HepG2 (cell line): ENCODE data around the gene TTC29. TPM values are rescaled to one million over a fixed set of nuclear protein-coding genes. Genes with fewer than 3 reads are reported as not detected.

Experiments
- ATAC-seq: fragments of 200-7000 bp; cut with Tn5 transposase; 3 replicates; pipeline ENCODE4 v1.9.1; 2020; ENCODE audit warnings: mild to moderate bottlenecking, moderate library complexity
- BruUV-seq: library from RNA; stranded (reverse); fragments of 400-500 nt; replicated peaks from 2 replicates; lab custom pipeline; 2021; lab: Mats Ljungman, UMichigan
- CTCF ChIA-PET: fragments of 300-600 bp; formaldehyde crosslinking; extraction: SDS; loops from one replicate; lab custom pipeline; 2021; ENCODE audit warnings: low total read pairs, inconsistent platforms, low intra/inter-chr PET ratio; lab: Yijun Ruan, JAX
- POLR2A ChIA-PET: fragments of 350-600 bp; sonication (Branson Sonifier 250); formaldehyde crosslinking; loops from one replicate; lab custom pipeline; 2020; ENCODE audit warnings: antibody characterized with exemption, inconsistent platforms; lab: Yijun Ruan, JAX
- DNase-seq: peaks from one replicate; pipeline ENCODE4 v3.0.0-alpha.2; 2015; ENCODE audit warnings: low spot score
- FAIRE-seq: peaks from 3 replicates; lab custom pipeline; 2011; peaks lifted over from hg19 to GRCh38; lab: Jason Lieb, UNC
- H2AFZ ChIP-seq: one replicate; pipeline ENCODE4 v1.6.1; 2011; ENCODE audit warnings: low read length, inconsistent platforms
- H3K27ac ChIP-seq: fragments of 300-600 bp; 3 replicates; pipeline ENCODE4 v1.8.0; 2011; ENCODE audit warnings: mixed run types, mild to moderate bottlenecking, mixed read lengths, low read length, inconsistent platforms; ENCODE audit not compliant: insufficient read depth; ENCODE audit errors: extremely low read length
- H3K27me3 ChIP-seq, 2 experiments: fragments of 200-600 bp in 1 of 2; 2 replicates in 1 of 2; 3 replicates in 1 of 2; pipeline versions ENCODE4 v1.6.0 to v1.8.0; 2011; ENCODE audit warnings: low read length in 2 of 2, mild to moderate bottlenecking in 2 of 2, moderate library complexity in 2 of 2, inconsistent platforms in 1 of 2; ENCODE audit not compliant: insufficient read depth in 2 of 2, control insufficient read depth in 1 of 2
- H3K36me3 ChIP-seq, 2 experiments: fragments of 200-600 bp in 1 of 2; replicated peaks in 1 of 2; 2 replicates in 1 of 2; 3 replicates in 1 of 2; pipeline versions ENCODE4 v1.5.1 to v1.8.0; 2011; ENCODE audit warnings: low read length in 2 of 2, inconsistent platforms in 1 of 2; ENCODE audit not compliant: insufficient read depth in 2 of 2, control insufficient read depth in 1 of 2
- H3K4me1 ChIP-seq: 2 replicates; pipeline ENCODE4 v1.5.1; 2012; ENCODE audit warnings: low read length, inconsistent platforms; ENCODE audit not compliant: insufficient read depth
- H3K4me2 ChIP-seq: 2 replicates; pipeline ENCODE4 v1.6.0; 2011; ENCODE audit warnings: low read depth, low read length, inconsistent platforms
- H3K4me3 ChIP-seq, 3 experiments: fragments of 200-600 bp in 1 of 3; sonication (generic), shearing (Covaris generic) in 1 of 3; replicated peaks in 1 of 3; 2 replicates each; pipeline ENCODE4 v1.5.1; 2011 to 2016; ENCODE audit warnings: low read length in 3 of 3, inconsistent platforms in 2 of 3, low read depth in 2 of 3, mild to moderate bottlenecking in 2 of 3, control low read depth in 1 of 3, mixed read lengths in 1 of 3; ENCODE audit not compliant: insufficient read depth in 1 of 3
- H3K79me2 ChIP-seq: one replicate; pipeline ENCODE4 v1.6.1; 2011; ENCODE audit warnings: low read length, inconsistent platforms; ENCODE audit not compliant: insufficient read depth
- H3K9ac ChIP-seq: 2 replicates; pipeline ENCODE4 v1.6.0; 2011; ENCODE audit warnings: mild to moderate bottlenecking, low read depth, low read length, inconsistent platforms; ENCODE audit not compliant: insufficient read depth
- H3K9me3 ChIP-seq: 2 replicates; pipeline ENCODE4 v1.5.1; 2012; ENCODE audit warnings: mild to moderate bottlenecking, low read length
- H4K20me1 ChIP-seq: 2 replicates; pipeline ENCODE4 v1.6.0; 2011; ENCODE audit warnings: inconsistent platforms, mild to moderate bottlenecking, low read length, moderate library complexity; ENCODE audit not compliant: insufficient read depth
- ISL2 ChIP-seq: sonication (generic); formaldehyde crosslinking; IDR thresholded peaks from 2 replicates; pipeline ENCODE4 v1.5.0; 2020; ENCODE audit warnings: missing genetic modification reagents
- MAFF ChIP-seq: IDR thresholded peaks from 2 replicates; pipeline ENCODE4 v1.6.1; 2011; ENCODE audit warnings: low read depth, low read length, improper control_type of control experiment
- MIER3 ChIP-seq: IDR thresholded peaks from 2 replicates; pipeline ENCODE4 v1.6.1; 2016; ENCODE audit warnings: missing compliant biosample characterization, borderline replicate concordance
- MLX ChIP-seq: IDR thresholded peaks from 2 replicates; pipeline ENCODE4 v1.6.1; 2016
- NFIC ChIP-seq: IDR thresholded peaks from 2 replicates; pipeline ENCODE4 v1.6.1; 2012; ENCODE audit warnings: mild to moderate bottlenecking, low read length, inconsistent platforms
- NFRKB ChIP-seq: fragments of 450-650 bp; IDR thresholded peaks from 2 replicates; pipeline ENCODE4 v1.6.1; 2017
- PBX2 ChIP-seq: IDR thresholded peaks from 2 replicates; pipeline ENCODE4 v1.6.1; 2016; ENCODE audit warnings: control low read depth
- SMARCC2 ChIP-seq: fragments of 450-650 bp; IDR thresholded peaks from 2 replicates; pipeline ENCODE4 v1.6.1; 2017; ENCODE audit warnings: antibody characterized with exemption, mild to moderate bottlenecking
- ZBTB34 ChIP-seq: sonication (generic); formaldehyde crosslinking; IDR thresholded peaks from 2 replicates; pipeline ENCODE4 v1.8.0; 2022; ENCODE audit warnings: mild to moderate bottlenecking, missing genetic modification reagents
- ZBTB37 ChIP-seq: sonication (generic); formaldehyde crosslinking; IDR thresholded peaks from 2 replicates; pipeline ENCODE4 v1.4.0; 2020; ENCODE audit warnings: mild to moderate bottlenecking, missing genetic modification reagents
- ZFP37 ChIP-seq: sonication (generic); formaldehyde crosslinking; IDR thresholded peaks from 2 replicates; pipeline ENCODE4 v1.4.0; 2020; ENCODE audit warnings: missing genetic modification reagents, borderline replicate concordance
- ZNF275 ChIP-seq: sonication (generic); formaldehyde crosslinking; IDR thresholded peaks from 2 replicates; pipeline ENCODE4 v1.8.0; 2022; ENCODE audit warnings: missing genetic modification reagents, mild to moderate bottlenecking, inconsistent platforms, borderline replicate concordance
- ZNF331 ChIP-seq: sonication (generic); formaldehyde crosslinking; IDR thresholded peaks from 2 replicates; pipeline ENCODE4 v1.4.0; 2020; ENCODE audit warnings: missing genetic modification reagents
- ZNF782 ChIP-seq: sonication (generic); formaldehyde crosslinking; IDR thresholded peaks from 2 replicates; pipeline ENCODE4 v1.4.0; 2020; ENCODE audit warnings: missing genetic modification reagents, mild to moderate bottlenecking, borderline replicate concordance
- ZNF891 ChIP-seq: sonication (generic); formaldehyde crosslinking; IDR thresholded peaks from 2 replicates; pipeline ENCODE4 v1.5.0; 2020; ENCODE audit warnings: mild to moderate bottlenecking, missing genetic modification reagents
- WGBS: methylation state at CpG from one replicate; pipeline ENCODE4 v1.1.6; 2017; ENCODE audit warnings: low lambda C conversion rate; 5-methylcytosine and 5-hydroxymethylcytosine counted together
- in situ Hi-C: cut with HindIII; loops from 2 replicates; pipeline ENCODE4 v1.10.0; 2017; ENCODE audit warnings: low pct_unique_long_range_greater_than_20kb; ENCODE audit not compliant: extremely low pct_ligation_motif_present
- intact Hi-C: fragments of 100-400 bp; cut with micrococcal nuclease; formaldehyde crosslinking; loops from one replicate; pipeline ENCODE4 v1.10.0; 2022; ENCODE audit not compliant: unreplicated experiment
- polyA plus RNA-seq, 8 experiments: library from polyadenylated mRNA; depleted of rRNA in 3 of 8; stranded (reverse) in 7 of 8; unstranded in 1 of 8; fragments of >200 nt; fragmentation: Illumina TruSeq in 4 of 8; extraction: Trizol in 4 of 8; gene quantifications; 2 replicates each; pipeline versions ENCODE4 v1.2.1 to v1.2.3, GENCODE V29; 2011 to 2016; ENCODE audit warnings: low read depth in 4 of 8, missing spikeins in 1 of 8, mixed read lengths in 1 of 8; ENCODE audit not compliant: insufficient read depth in 1 of 8
- total RNA-seq, 5 experiments: library from RNA; depleted of rRNA; stranded (reverse); fragments of >200 nt; fragmentation: Illumina TruSeq; extraction: Trizol; gene quantifications; 2 replicates each; pipeline ENCODE4 v1.2.3, GENCODE V29; 2016; ENCODE audit warnings: low read depth in 1 of 5

Gene TTC29
- total and polyA plus RNA-seq, 2 of the 13 experiments (the other 11 are each of a cell fraction or from before 2014, with no cell fraction given): not detected

GRCh38 chr4:146709956-146710355 is 235.7 kb downstream of the TTC29 start:
- Histone ChIP-seq H3K9ac (no peak overlapping the region), H3K36me3 (no peaks in the 10 kb centered on the region), H3K27ac (no peak overlapping the region), H3K4me3 (no peak overlapping the region), H2AFZ (no peak overlapping the region), H3K4me1 (no peaks in the 10 kb centered on the region), H3K9me3 (no peaks in the 10 kb centered on the region), H3K4me2 (no peak overlapping the region), H3K27me3 (no peaks in the 10 kb centered on the region), H4K20me1 (no peaks in the 10 kb centered on the region), H3K79me2 (no peaks in the 10 kb centered on the region)
- FAIRE-seq (no peak), ATAC-seq (no peak), DNase-seq (no peak)
- in situ Hi-C loops (no loop called here), intact Hi-C loops (no loop called here)
- ChIA-PET CTCF (no interaction called here), POLR2A (no interaction called here)
- no peak for TF ChIP-seq MAFF
- no peak for TF ChIP-seq ZBTB34 (CRISPR knock-in tag)
- BruUV-seq: no TSS peak
- WGBS: 20% methylated on average over 3 of the region's 3 CpGs

- BruUV-seq: no TSS peak
- no peak for FAIRE-seq
- WGBS: 4% methylated on average over 7 of the region's 8 CpGs
- TF ChIP-seq ISL2 (CRISPR knock-in tag) (no peak), PBX2 (CRISPR knock-in tag) (no peak), ZNF275 (no peak), MIER3 (no peak), NFIC (no peak), ZNF331 (CRISPR knock-in tag) (no peak), MLX (CRISPR knock-in tag) (no peak), ZFP37 (CRISPR knock-in tag) (no peak), ZBTB37 (CRISPR knock-in tag) (no peak), ZNF782 (CRISPR knock-in tag) (no peak), NFRKB (no peak), ZNF891 (CRISPR knock-in tag) (no peak), SMARCC2 (no peak)
Observed at GRCh38 chr4:146699910-146700309, 245.8 kb downstream of the TTC29 start.

More at GRCh38 chr4:146699910-146700309, 245.8 kb downstream of the TTC29 start:
- no peak overlapping the region for H3K9ac ChIP-seq
- H3K9me3 ChIP-seq: no peaks in the 10 kb centered on the region
- H3K79me2 ChIP-seq: no peaks in the 10 kb centered on the region
- H3K27ac ChIP-seq: no peak overlapping the region
- in situ Hi-C loops: no loop called here
- ATAC-seq (no peak), DNase-seq (no peak)
- H3K4me1 ChIP-seq: no peaks in the 10 kb centered on the region
- CTCF ChIA-PET: no interaction called here
- H3K4me3 ChIP-seq: no peak overlapping the region
- no peaks in the 10 kb centered on the region for H3K36me3 ChIP-seq
- no peak overlapping the region for H3K4me2 ChIP-seq
- POLR2A ChIA-PET: no interaction called here
- H2AFZ ChIP-seq: no peak overlapping the region
- no peaks in the 10 kb centered on the region for H3K27me3 ChIP-seq
- no peaks in the 10 kb centered on the region for H4K20me1 ChIP-seq
- intact Hi-C loops: no loop called here
